K562 (cell line): ENCODE data around the gene PAEP. TPM values are rescaled to one million over a fixed set of nuclear protein-coding genes. Genes with fewer than 3 reads are reported as not detected.

Experiments used
- ATAC-seq: fragments of 200-7000 bp; cut with Tn5 transposase; 3 replicates; pipeline ENCODE4 v1.9.1; 2020; ENCODE audit warnings: moderate library complexity
- BruUV-seq: library from RNA; stranded (reverse); fragments of 400-500 nt; replicated peaks from 2 replicates; lab custom pipeline; 2021; lab: Mats Ljungman, UMichigan
- CTCF ChIA-PET: fragments of 300-600 bp; formaldehyde crosslinking; extraction: SDS; loops from one replicate; lab custom pipeline; 2021; ENCODE audit warnings: low intra/inter-chr PET ratio; lab: Yijun Ruan, JAX
- POLR2A ChIA-PET: fragments of 300-600, 350-650 bp; sonication (Branson Sonifier 250); formaldehyde crosslinking; extraction: SDS; loops from one replicate; lab custom pipeline; 2021; ENCODE audit warnings: antibody characterized with exemption, inconsistent platforms; lab: Yijun Ruan, JAX
- DNase-seq, 4 experiments: peaks; one replicate each; pipeline versions ENCODE4 v3.0.0 to v3.0.0-alpha.2; 2011 to 2018; ENCODE audit warnings: low spot score in 3 of 4, mixed read lengths in 3 of 4; ENCODE audit errors: extremely low read depth in 1 of 4
- FAIRE-seq: peaks from 2 replicates; lab custom pipeline; 2011; peaks lifted over from hg19 to GRCh38; lab: Jason Lieb, UNC
- H2AFZ ChIP-seq: 2 replicates; pipeline ENCODE4 v1.6.0; 2011; ENCODE audit warnings: low read depth, low read length, control low read depth, inconsistent platforms
- H3K27ac ChIP-seq: fragments of 200-600 bp; 3 replicates; pipeline ENCODE4 v1.8.0; 2011; ENCODE audit warnings: low read depth, mild to moderate bottlenecking, control low read depth, inconsistent platforms, low read length, moderate library complexity, mixed read lengths; ENCODE audit errors: extremely low read depth
- H3K27me3 ChIP-seq, 2 experiments: fragments of 300-600 bp in 1 of 2; 2 replicates in 1 of 2; 3 replicates in 1 of 2; pipeline versions ENCODE4 v1.6.0 to v1.8.0; 2011; ENCODE audit warnings: inconsistent platforms in 2 of 2, low read length in 2 of 2, mild to moderate bottlenecking in 1 of 2, mixed read lengths in 1 of 2, moderate library complexity in 1 of 2; ENCODE audit not compliant: control insufficient read depth in 2 of 2, insufficient read depth in 2 of 2
- H3K36me3 ChIP-seq: fragments of 300-600 bp; 3 replicates; pipeline ENCODE4 v1.8.0; 2011; ENCODE audit warnings: mild to moderate bottlenecking, low read length, inconsistent platforms; ENCODE audit not compliant: control insufficient read depth, insufficient read depth
- H3K4me1 ChIP-seq, 2 experiments: fragments of 200-600 bp in 1 of 2; replicated peaks in 1 of 2; 2 replicates in 1 of 2; 3 replicates in 1 of 2; pipeline versions ENCODE4 v1.5.1 to v1.8.0; 2011; ENCODE audit warnings: inconsistent platforms in 2 of 2, low read length in 2 of 2, mild to moderate bottlenecking in 1 of 2, mixed read lengths in 1 of 2, moderate library complexity in 1 of 2; ENCODE audit not compliant: control insufficient read depth in 2 of 2, insufficient read depth in 2 of 2
- H3K4me2 ChIP-seq: 2 replicates; pipeline ENCODE4 v1.6.1; 2011; ENCODE audit warnings: low read length, control low read depth, inconsistent platforms, mixed read lengths; ENCODE audit not compliant: insufficient read depth
- H3K4me3 ChIP-seq: fragments of 200-600 bp; sonication (generic), shearing (Covaris generic); 2 replicates; pipeline ENCODE4 v1.5.1; 2016; ENCODE audit warnings: control low read depth, inconsistent platforms
- H3K79me2 ChIP-seq: fragments of 200-600 bp; 3 replicates; pipeline ENCODE4 v1.8.0; 2011; ENCODE audit warnings: low read length, inconsistent platforms; ENCODE audit not compliant: control insufficient read depth, insufficient read depth
- H3K9ac ChIP-seq, 2 experiments: 2 replicates each; pipeline versions ENCODE4 v1.6.0 to v1.6.1; 2011; ENCODE audit warnings: low read depth in 2 of 2, low read length in 2 of 2, control low read depth in 1 of 2, inconsistent platforms in 1 of 2, mild to moderate bottlenecking in 1 of 2, mixed read lengths in 1 of 2; ENCODE audit not compliant: insufficient read depth in 1 of 2
- H3K9me1 ChIP-seq: one replicate; pipeline ENCODE4 v1.6.0; 2011; ENCODE audit warnings: inconsistent platforms, mild to moderate bottlenecking, low read length, moderate library complexity; ENCODE audit not compliant: control insufficient read depth, insufficient read depth
- H3K9me3 ChIP-seq: replicated peaks from 2 replicates; pipeline ENCODE4 v1.5.1; 2011; ENCODE audit warnings: low read depth, low read length, inconsistent platforms; ENCODE audit not compliant: control insufficient read depth, insufficient read depth
- H4K20me1 ChIP-seq: replicated peaks from 2 replicates; pipeline ENCODE4 v1.6.1; 2011; ENCODE audit warnings: low read length, inconsistent platforms, mixed read lengths; ENCODE audit not compliant: control insufficient read depth, insufficient read depth
- ATF3 ChIP-seq, 2 experiments: fragments of 450-650 bp in 1 of 2; sonication (generic) in 1 of 2; formaldehyde crosslinking in 1 of 2; IDR thresholded peaks in 1 of 2; conservative IDR thresholded peaks in 1 of 2; 2 replicates each; pipeline versions ENCODE4 v1.6.1 to v1.8.1; 2016 to 2023; ENCODE audit warnings: mild to moderate bottlenecking in 2 of 2, moderate library complexity in 2 of 2, inconsistent platforms in 1 of 2, missing genetic modification reagents in 1 of 2
- EP400 ChIP-seq: fragments of 450-650 bp; IDR thresholded peaks from 2 replicates; pipeline ENCODE4 v1.6.1; 2017; ENCODE audit warnings: antibody characterized with exemption, mild to moderate bottlenecking, moderate library complexity
- FOXJ3 ChIP-seq: sonication (generic); formaldehyde crosslinking; IDR thresholded peaks from 2 replicates; pipeline ENCODE4 v1.4.0; 2020; ENCODE audit warnings: mild to moderate bottlenecking, missing genetic modification reagents
- GMEB1 ChIP-seq: fragments of 250-450 bp; sonication (Bioruptor Pico); IDR thresholded peaks from 2 replicates; pipeline ENCODE4 v1.4.0; 2020; ENCODE audit warnings: mild to moderate bottlenecking
- HINFP ChIP-seq: fragments of 450-650 bp; conservative IDR thresholded peaks from 2 replicates; pipeline ENCODE4 v1.6.1; 2016; ENCODE audit warnings: missing genetic modification characterization, low read depth, mild to moderate bottlenecking, control low read depth, missing compliant biosample characterization
- MEF2D ChIP-seq: conservative IDR thresholded peaks from 2 replicates; pipeline ENCODE4 v1.6.1; 2016; ENCODE audit warnings: low read depth, missing genetic modification characterization, missing compliant biosample characterization
- TCF15 ChIP-seq: fragments of 250-450 bp; sonication (Bioruptor Pico); IDR thresholded peaks from 2 replicates; pipeline ENCODE4 v1.8.0; 2022; ENCODE audit warnings: moderate library complexity, mild to moderate bottlenecking, inconsistent platforms
- TEAD4 ChIP-seq, 2 experiments: sonication (generic) in 1 of 2; formaldehyde crosslinking in 1 of 2; IDR thresholded peaks; 2 replicates each; pipeline versions ENCODE4 v1.6.1 to v1.8.0; 2012 to 2022; ENCODE audit warnings: borderline replicate concordance in 1 of 2, inconsistent platforms in 1 of 2, low read length in 1 of 2, mild to moderate bottlenecking in 1 of 2, missing genetic modification reagents in 1 of 2
- THRAP3 ChIP-seq: fragments of 450-650 bp; IDR thresholded peaks from 2 replicates; pipeline ENCODE4 v1.6.1; 2016; ENCODE audit warnings: mild to moderate bottlenecking, inconsistent platforms, borderline replicate concordance
- ZBTB5 ChIP-seq: fragments of 450-650 bp; IDR thresholded peaks from 2 replicates; pipeline ENCODE4 v1.6.1; 2017; ENCODE audit warnings: antibody characterized with exemption
- ZNF398 ChIP-seq: fragments of 250-450 bp; sonication (Bioruptor Pico); IDR thresholded peaks from 2 replicates; pipeline ENCODE4 v1.8.0; 2021; ENCODE audit warnings: moderate library complexity, mild to moderate bottlenecking, inconsistent platforms
- WGBS: fragments of 100-300 bp; shearing (Covaris generic); methylation state at CpG from one replicate; pipeline ENCODE4 v1.1.6; 2016; ENCODE audit warnings: low coverage, mixed read lengths; ENCODE audit not compliant: insufficient coverage; ENCODE audit errors: missing lambda C conversion rate; 5-methylcytosine and 5-hydroxymethylcytosine counted together
- in situ Hi-C: fragments of 300-500 bp; cut with MboI; formaldehyde crosslinking; loops from 4 replicates; pipeline ENCODE4 v1.15.0; 2018; ENCODE audit warnings: inconsistent platforms, mixed read lengths
- intact Hi-C: fragments of 100-400 bp; cut with micrococcal nuclease; formaldehyde crosslinking; loops from 2 replicates; pipeline ENCODE4 v1.14.2; 2022
- polyA plus RNA-seq, 8 experiments: library from polyadenylated mRNA; depleted of rRNA in 4 of 8; stranded (reverse) in 5 of 8; unstranded in 3 of 8; fragments of >200 nt; fragmentation: Nextera tagmentation in 2 of 8; fragmentation: Illumina TruSeq in 1 of 8; extraction: Ambion mirVana in 2 of 8; extraction: Trizol in 1 of 8; gene quantifications; 2 replicates each; pipeline versions ENCODE4 v1.2.1 to v1.2.3, GENCODE V29; 2011 to 2014; ENCODE audit warnings: inconsistent platforms in 1 of 8, missing spikeins in 1 of 8
- total RNA-seq, 7 experiments: library from RNA; depleted of rRNA in 6 of 7; stranded (reverse); fragments of >200 nt in 6 of 7; fragmentation: Illumina TruSeq in 2 of 7; extraction: Trizol in 2 of 7; gene quantifications; 2 replicates each; pipeline versions ENCODE4 v1.2.1 to v1.2.3, GENCODE V29; 2011 to 2021; ENCODE audit warnings: low replicate concordance in 1 of 7

PAEP gene
- total and polyA plus RNA-seq, 9 of the 15 experiments (the other 6 are each of a cell fraction or from before 2014, with no cell fraction given), result 0.22 to 4.5 (median 0.58) TPM

- no peak overlapping the region for H3K4me3 ChIP-seq
- no TSS peak for BruUV-seq
- H3K9me1 ChIP-seq, result no peaks in the 10 kb centered on the region
- ATAC-seq (no peak), DNase-seq (no peak), FAIRE-seq (no peak)
- in situ Hi-C loops (no loop called here), intact Hi-C loops (no loop called here)
- no peaks in the 10 kb centered on the region for H3K79me2 ChIP-seq
- 0 out of 2 replicates have a peak, but pooled peaks cover 5% of the 10 kb centered on the region for H4K20me1 ChIP-seq
- no peak overlapping the region for H2AFZ ChIP-seq
- no peaks in the 10 kb centered on the region for H3K9me3 ChIP-seq
- no peaks in the 10 kb centered on the region for H3K36me3 ChIP-seq
- no peak overlapping the region for H3K27ac ChIP-seq
- H3K4me1 ChIP-seq, result peaks cover 10 to 47% of the 10 kb centered on the region in 2 experiments; a peak in 2 of 5 replicates
- ChIA-PET POLR2A (no interaction called here), CTCF (no interaction called here)
- no peak overlapping the region for H3K4me2 ChIP-seq
- 53% methylated on average over 9 of the region's 9 CpGs for WGBS
- H3K27me3 ChIP-seq, result peaks cover 7 to 60% of the 10 kb centered on the region in 2 experiments; a peak in 3 of 5 replicates
- no peak overlapping the region for H3K9ac ChIP-seq
- TF ChIP-seq TEAD4 (IDR thresholded peaks at IDR 0.05; ENCODE audit: low read length) (no peak), TEAD4 (CRISPR knock-in tag; IDR thresholded peaks at IDR 0.05; ENCODE audit: borderline replicate concordance) (no peak), ATF3 (IDR thresholded peaks at IDR 0.05) (no peak), ATF3 (CRISPR knock-in tag; conservative IDR thresholded peaks at IDR 0.05) (no peak), HINFP (tag) (no peak), FOXJ3 (no peak), GMEB1 (CRISPR knock-in tag) (no peak), EP400 (no peak), TCF15 (no peak), MEF2D (no peak), THRAP3 (no peak), ZNF398 (CRISPR knock-in tag) (no peak), ZBTB5 (no peak)
These were observed 26.8 kb downstream of the PAEP start for GRCh38 chr9:135588371-135588770.
